Measurements from ENCODE around the gene CERT1.
A peak's percentile ranks its signal among the peaks of the same experiment; 100 is the strongest.

The CERT1 gene

DNA sequence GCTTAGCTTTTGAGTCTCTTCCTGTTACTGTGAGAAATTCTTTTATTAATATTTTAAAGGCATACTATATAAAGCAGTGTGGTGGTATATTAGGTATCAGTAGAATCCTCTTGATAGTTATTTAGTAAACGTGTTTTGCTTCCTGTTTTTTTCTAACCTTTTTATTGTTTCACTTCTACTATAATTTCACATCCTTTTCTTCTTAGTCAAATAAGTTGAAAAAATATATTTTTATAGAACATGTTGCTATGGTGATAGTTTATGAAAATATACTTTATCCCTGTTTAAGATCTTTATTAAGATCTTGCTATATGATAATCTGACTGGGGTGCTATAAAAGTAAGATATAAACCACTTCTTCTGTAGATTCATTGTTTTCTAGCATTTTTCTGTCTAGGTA is 2.4 kb upstream of the CERT1 start:
- no peak overlapping the region; the same call in 1 of the 2 replicates for H3K4me3 ChIP-seq (replicated peaks; ENCODE audit: low read depth, low read length)
- DNase-seq (ENCODE audit: extremely low read depth, low read depth) = no peak
- TF ChIP-seq, protein P1, sequence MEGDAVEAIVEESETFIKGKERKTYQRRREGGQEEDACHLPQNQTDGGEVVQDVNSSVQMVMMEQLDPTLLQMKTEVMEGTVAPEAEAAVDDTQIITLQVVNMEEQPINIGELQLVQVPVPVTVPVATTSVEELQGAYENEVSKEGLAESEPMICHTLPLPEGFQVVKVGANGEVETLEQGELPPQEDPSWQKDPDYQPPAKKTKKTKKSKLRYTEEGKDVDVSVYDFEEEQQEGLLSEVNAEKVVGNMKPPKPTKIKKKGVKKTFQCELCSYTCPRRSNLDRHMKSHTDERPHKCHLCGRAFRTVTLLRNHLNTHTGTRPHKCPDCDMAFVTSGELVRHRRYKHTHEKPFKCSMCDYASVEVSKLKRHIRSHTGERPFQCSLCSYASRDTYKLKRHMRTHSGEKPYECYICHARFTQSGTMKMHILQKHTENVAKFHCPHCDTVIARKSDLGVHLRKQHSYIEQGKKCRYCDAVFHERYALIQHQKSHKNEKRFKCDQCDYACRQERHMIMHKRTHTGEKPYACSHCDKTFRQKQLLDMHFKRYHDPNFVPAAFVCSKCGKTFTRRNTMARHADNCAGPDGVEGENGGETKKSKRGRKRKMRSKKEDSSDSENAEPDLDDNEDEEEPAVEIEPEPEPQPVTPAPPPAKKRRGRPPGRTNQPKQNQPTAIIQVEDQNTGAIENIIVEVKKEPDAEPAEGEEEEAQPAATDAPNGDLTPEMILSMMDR (IDR thresholded peaks at IDR 0.05; ENCODE audit: low read depth, low read length, missing control alignments) = no peak

DNA sequence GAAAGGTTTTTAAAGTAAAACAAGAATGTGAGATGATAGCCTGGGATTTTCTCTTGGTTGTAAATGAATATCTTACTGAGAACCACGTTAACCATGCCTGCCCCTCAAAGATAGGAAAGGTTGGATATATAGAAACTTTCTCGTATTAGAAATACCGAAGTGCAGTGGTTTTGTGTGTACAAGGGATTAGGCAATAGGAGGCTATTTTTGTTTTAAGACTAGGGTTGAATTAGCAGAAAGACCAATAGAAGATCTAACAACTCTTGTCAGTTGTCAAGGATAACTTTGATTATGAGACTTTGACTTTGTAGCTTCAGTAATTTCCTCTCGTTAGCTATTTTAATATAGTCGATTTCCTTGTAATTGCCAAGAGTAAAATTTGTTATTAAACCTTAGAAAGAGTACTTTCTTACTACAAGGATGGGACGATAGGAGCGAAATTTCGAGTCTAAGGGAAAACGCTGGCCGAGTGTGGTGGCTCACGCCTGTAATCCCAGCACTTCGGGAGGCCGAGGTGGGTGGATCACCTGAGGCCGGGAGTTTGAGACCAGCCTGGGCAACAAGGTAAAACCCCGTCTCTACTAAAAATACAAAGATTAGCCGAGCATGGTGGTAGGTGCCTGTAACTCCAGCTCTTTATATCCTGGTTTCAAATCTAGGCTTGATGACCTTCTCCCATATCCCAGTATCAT is 1.1 kb upstream of the CERT1 start:
- TF ChIP-seq, protein P1 (IDR thresholded peaks at IDR 0.05; ENCODE audit: low read depth, low read length, missing control alignments) = no peak
- DNase-seq (ENCODE audit: extremely low read depth, low read depth) = no peak
- H3K4me3 ChIP-seq (replicated peaks; ENCODE audit: low read depth, low read length) = peak overlapping the region; percentile 72

DNA sequence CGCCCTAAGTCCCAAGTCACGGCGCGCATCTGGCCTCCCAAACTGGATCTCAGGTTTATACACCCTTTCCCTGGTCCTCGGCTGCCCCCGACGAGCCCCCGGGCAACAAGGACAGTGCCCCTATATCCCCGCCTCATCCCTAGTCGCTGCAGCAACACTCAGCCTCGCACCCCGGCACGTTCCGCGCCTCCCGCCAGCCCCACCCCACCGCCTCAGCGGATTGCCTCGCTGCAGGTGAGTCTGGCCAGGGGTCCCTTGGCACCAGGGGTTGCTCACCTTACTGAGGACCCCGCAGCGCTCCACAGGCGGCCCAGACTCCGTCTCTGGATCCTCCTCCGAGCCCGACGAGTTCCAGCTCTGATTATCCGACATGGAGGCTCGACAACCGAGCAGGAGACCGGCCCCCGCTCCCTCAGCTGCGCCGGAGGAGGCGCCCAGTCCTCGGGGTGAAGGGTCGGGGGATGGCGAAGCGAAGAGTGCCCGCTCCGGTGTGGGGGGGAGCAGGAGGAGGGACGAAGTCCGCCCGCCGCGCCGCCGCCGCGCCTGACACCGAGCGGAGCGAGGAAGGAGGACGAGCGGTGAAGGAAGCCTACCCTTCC is 494 bp downstream of the CERT1 start:
- DNase-seq (ENCODE audit: extremely low read depth, low read depth) = no peak
- H3K4me3 ChIP-seq (replicated peaks; ENCODE audit: low read depth, low read length) = peak overlapping the region; percentile 72
- TF ChIP-seq, protein P1 (IDR thresholded peaks at IDR 0.05; ENCODE audit: low read depth, low read length, missing control alignments) = no peak

DNA sequence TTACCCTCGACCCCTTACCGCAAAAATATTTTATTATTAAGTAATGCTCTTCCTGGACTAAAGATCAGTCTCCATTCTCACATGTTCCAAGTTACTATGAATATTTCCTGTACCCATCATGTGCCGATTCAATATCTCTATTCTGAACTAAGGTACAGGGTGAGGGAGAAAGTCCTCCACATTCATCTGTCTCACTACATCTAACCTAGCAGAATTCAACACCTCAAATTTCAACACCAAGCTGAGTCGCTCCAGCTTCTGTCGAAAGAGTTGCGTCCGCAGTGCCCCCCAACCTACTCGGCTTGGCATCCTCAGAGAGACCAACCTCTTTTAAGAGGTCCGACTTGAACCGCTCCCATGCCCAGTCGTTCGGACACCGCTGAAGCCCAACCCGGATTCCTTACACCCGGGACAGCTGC is 1.0 kb downstream of the CERT1 start:
- H3K4me3 ChIP-seq (replicated peaks; ENCODE audit: low read depth, low read length) = peak overlapping the region; percentile 72
- DNase-seq (ENCODE audit: extremely low read depth, low read depth) = no peak
- TF ChIP-seq, protein P1 (IDR thresholded peaks at IDR 0.05; ENCODE audit: low read depth, low read length, missing control alignments) = no peak

DNA sequence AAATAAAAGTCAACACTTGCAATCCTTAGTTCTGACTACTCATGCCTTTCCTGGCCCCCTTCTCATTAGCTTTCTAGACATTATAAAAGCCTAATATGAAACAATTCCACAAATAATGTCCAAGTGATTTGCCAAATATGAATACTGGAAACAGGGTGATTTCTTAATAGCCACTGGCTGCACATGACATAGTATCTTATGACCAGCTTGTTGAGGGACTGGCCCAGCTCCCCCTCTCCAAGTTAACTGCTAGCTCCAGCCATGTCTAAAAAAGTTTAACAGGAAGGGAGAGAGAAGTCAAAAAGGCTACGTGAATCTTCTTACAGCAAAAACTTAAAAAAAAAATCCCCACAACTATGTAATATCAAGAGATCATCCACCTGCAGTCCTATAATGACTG is 1.5 kb downstream of the CERT1 start:
- peak overlapping the region; percentile 72 for H3K4me3 ChIP-seq (replicated peaks; ENCODE audit: low read depth, low read length)
- TF ChIP-seq, protein P1 (IDR thresholded peaks at IDR 0.05; ENCODE audit: low read depth, low read length, missing control alignments) = no peak
- DNase-seq (ENCODE audit: extremely low read depth, low read depth) = no peak

DNA sequence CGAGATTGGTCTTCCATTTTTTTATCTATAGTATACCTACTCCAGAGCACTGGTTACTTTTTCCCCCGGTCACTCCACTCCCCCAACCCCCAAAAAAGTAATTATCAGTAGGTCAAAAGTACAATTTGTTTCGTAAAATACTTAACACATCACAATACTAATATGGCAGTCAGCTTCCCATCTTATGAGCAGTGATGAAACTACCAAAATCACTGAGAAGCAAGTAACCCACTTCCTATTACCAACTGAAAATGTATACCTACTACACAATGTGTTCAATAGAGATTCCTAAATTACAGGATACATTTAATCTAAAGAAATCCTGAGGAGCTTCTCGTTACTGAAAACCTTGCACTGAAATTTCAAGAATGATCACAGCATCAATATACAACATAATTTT is 1.9 kb downstream of the CERT1 start:
- DNase-seq (ENCODE audit: extremely low read depth, low read depth) = no peak
- peak overlapping the region; percentile 72 for H3K4me3 ChIP-seq (replicated peaks; ENCODE audit: low read depth, low read length)
- TF ChIP-seq, protein P1 (IDR thresholded peaks at IDR 0.05; ENCODE audit: low read depth, low read length, missing control alignments) = no peak
